Pancreas (tissue), 10 donors: ENCODE data around the gene VPS52. TPM values are rescaled to one million over a fixed set of nuclear protein-coding genes. Genes with fewer than 3 reads are reported as not detected.

ENCODE experiments used
- ATAC-seq, 4 donors: fragments of 200-7000 bp; cut with Tn5 transposase; one replicate each; pipeline versions ENCODE4 v1.8.0 to v1.9.1; 2020; ENCODE audit warnings: mild to moderate bottlenecking in 4 of 4, moderate library complexity in 4 of 4
- DNase-seq, 6 donors: peaks; one replicate each; pipeline ENCODE4 v3.0.0-alpha.2; 2020
- FAIRE-seq: peaks from 2 replicates; lab custom pipeline; 2012; peaks lifted over from hg19 to GRCh38; lab: Jason Lieb, UNC
- H3K27ac ChIP-seq, 4 donors: fragments of 200-600 bp; sonication (generic); 1 replicate in 3 of 4; 2 replicates in 1 of 4; pipeline versions ENCODE4 v1.5.0 to v1.8.0; 2020
- H3K27me3 ChIP-seq, 4 donors: fragments of 200-600 bp; one replicate each; pipeline ENCODE4 v1.8.0; 2021
- H3K36me3 ChIP-seq, 3 donors: fragments of 200-600 bp; sonication (generic) in 1 of 3; one replicate each; pipeline versions ENCODE4 v1.5.0 to v1.8.0; 2020 to 2021
- H3K4me1 ChIP-seq, 3 donors: fragments of 200-600 bp; one replicate each; pipeline ENCODE4 v1.8.0; 2021
- H3K4me3 ChIP-seq, 4 donors: fragments of 200-600 bp; sonication (generic) in 2 of 4; one replicate each; pipeline versions ENCODE4 v1.5.0 to v1.8.0; 2020 to 2021
- H3K9me3 ChIP-seq, 4 donors: fragments of 200-600 bp; one replicate each; pipeline ENCODE4 v1.8.0; 2021
- CTCF ChIP-seq, 4 donors: fragments of 200-600 bp; sonication (generic) in 3 of 4; IDR thresholded peaks; one replicate each; pipeline versions ENCODE4 v1.5.0 to v1.8.0; 2021; ENCODE audit warnings: antibody characterized with exemption in 4 of 4
- WGBS, 2 donors: extraction: QIAGEN DNeasy Blood & Tissue Kit; methylation state at CpG; one replicate each; pipeline ENCODE4 v1.1.7; 2013; 5-methylcytosine and 5-hydroxymethylcytosine counted together
- intact Hi-C, 3 donors: fragments of 100-400 bp; cut with DNase I; formaldehyde crosslinking; loops; one replicate each; pipeline versions ENCODE4 v1.11.1 to v1.14.2; 2022
- polyA plus RNA-seq, 2 donors: library from polyadenylated mRNA; stranded (reverse); fragments of 200-250 nt; gene quantifications; one replicate each; pipeline ENCODE4 v1.2.3, GENCODE V29; 2013
- total RNA-seq, 6 donors: library from RNA; stranded (reverse); fragmentation: NEBNext Ultra II Directional in 4 of 6; extraction: Animal tissue kit (Norgen Biotek cat#: 25700) in 4 of 6; gene quantifications; one replicate each; pipeline versions ENCODE4 v1.2.1 to v1.2.4, GENCODE V29; 2021 to 2023
- donor health status: healthy with polysubstance abuse.
- donor health status: DM: no; HTN: no; CAD: no; lungs with moderate emphysema.
- donor health status: DM: no; HTN: no; CAD: no.
- donor health status: control.
- donor health status: control.
- donor health status: Bipolar disorder and iron deficiency.
- donor health status: DM: yes; HTN: yes; CAD: no.
- donor health status: DM: no; HTN: no; CAD: no.
- donor health status: DM: no; HTN: no; CAD: no.
- donor health status: DM: yes; HTN: yes; CAD: no.

The VPS52 gene
- total and polyA plus RNA-seq, 8 donors = 23.2 to 62.2 (median 30.0) TPM

GRCh38 chr6:33209856-33210255 lies 61.8 kb downstream of the VPS52 start:
- Histone ChIP-seq H3K27ac (no peak overlapping the region), H3K27me3 (no peaks in the 10 kb centered on the region), H3K36me3 (peaks cover 0 to 10% (median 0%) of the 10 kb centered on the region in 3 donors), H3K4me3 (no peak overlapping the region), H3K4me1 (peaks cover 0 to 8% (median 5%) of the 10 kb centered on the region in 3 donors), H3K9me3 (no peaks in the 10 kb centered on the region)
- no peak for TF ChIP-seq CTCF (IDR thresholded peaks at IDR 0.05)
- ATAC-seq = no peak
- 91 to 92% methylated on average over 10 of the region's 10 CpGs for WGBS, 2 donors
- intact Hi-C loops = no loop called here
- no peak for FAIRE-seq
- no peak for DNase-seq

- WGBS, 2 donors = 0 to 1% methylated on average over 45 to 84 of the region's 86 CpGs
- Histone ChIP-seq H3K4me1 (peaks cover 7 to 11% (median 8%) of the 10 kb centered on the region in 3 donors), H3K27ac (peak within 1 kb of the TSS; percentile 81 to 94 (median 92)), H3K27me3 (no peaks in the 10 kb centered on the region), H3K36me3 (peaks cover 0 to 14% (median 5%) of the 10 kb centered on the region in 3 donors), H3K4me3 (peak within 1 kb of the TSS; percentile 62 to 86 (median 73)), H3K9me3 (no peaks in the 10 kb centered on the region)
- TF ChIP-seq CTCF (IDR thresholded peaks at IDR 0.05) = no peak
- intact Hi-C loops = no loop called here
- FAIRE-seq = no peak
- DNase-seq = peak; percentile 80 to 93 (median 86)
- peak; percentile 66 to 81 (median 73) for ATAC-seq
Measured at GRCh38 chr6:33208091-33208967, 63.3 kb downstream of the VPS52 start, which contains the start of gene RING1. Gene RING1 (plus strand): TSS chr6:33208500. CDS start chr6:33208823, 323 bp downstream.

- H3K36me3 ChIP-seq = peaks cover 0 to 21% (median 12%) of the 10 kb centered on the region in 3 donors
- WGBS, 2 donors = 1% methylated on average over 28 to 29 of the region's 29 CpGs
- intact Hi-C loops = no loop called here
- peak overlapping the region; percentile 62 to 86 (median 73) for H3K4me3 ChIP-seq
- H3K27me3 ChIP-seq = no peaks in the 10 kb centered on the region
- no peak for TF ChIP-seq CTCF (IDR thresholded peaks at IDR 0.05)
- peak overlapping the region; percentile 81 to 94 (median 92) for H3K27ac ChIP-seq
- ATAC-seq (peak; percentile 5 to 35 (median 22)), DNase-seq (peak; percentile 47 to 84 (median 62)), FAIRE-seq (no peak)
- H3K9me3 ChIP-seq = no peaks in the 10 kb centered on the region
- peaks cover 6 to 15% (median 7%) of the 10 kb centered on the region in 3 donors for H3K4me1 ChIP-seq
Measured at GRCh38 chr6:33207552-33208090, 64.1 kb downstream of the VPS52 start.

- intact Hi-C loops = no loop called here
- no peaks in the 10 kb centered on the region for H3K27me3 ChIP-seq
- no peaks in the 10 kb centered on the region for H3K9me3 ChIP-seq
- H3K36me3 ChIP-seq = peaks cover 0 to 27% (median 16%) of the 10 kb centered on the region in 3 donors
- DNase-seq (peak in 4 of 6 donors; percentile 31 to 77 (median 48)), ATAC-seq (no peak), FAIRE-seq (no peak)
- TF ChIP-seq CTCF (IDR thresholded peaks at IDR 0.05) = no peak
- peaks cover 9 to 19% (median 11%) of the 10 kb centered on the region in 3 donors for H3K4me1 ChIP-seq
- 23 to 26% methylated on average over 19 to 20 of the region's 20 CpGs for WGBS, 2 donors
- H3K4me3 ChIP-seq = peak overlapping the region in 2 of 4 donors; percentile 62 to 86
- H3K27ac ChIP-seq = peak overlapping the region in 1 of 4 donors; percentile 92
Measured at GRCh38 chr6:33206864-33207551, 64.7 kb downstream of the VPS52 start.
